ENCODE results near the gene ATP2C1.
A peak's percentile ranks its signal among the peaks of the same experiment; 100 is the strongest.

ATP2C1 gene

DNA sequence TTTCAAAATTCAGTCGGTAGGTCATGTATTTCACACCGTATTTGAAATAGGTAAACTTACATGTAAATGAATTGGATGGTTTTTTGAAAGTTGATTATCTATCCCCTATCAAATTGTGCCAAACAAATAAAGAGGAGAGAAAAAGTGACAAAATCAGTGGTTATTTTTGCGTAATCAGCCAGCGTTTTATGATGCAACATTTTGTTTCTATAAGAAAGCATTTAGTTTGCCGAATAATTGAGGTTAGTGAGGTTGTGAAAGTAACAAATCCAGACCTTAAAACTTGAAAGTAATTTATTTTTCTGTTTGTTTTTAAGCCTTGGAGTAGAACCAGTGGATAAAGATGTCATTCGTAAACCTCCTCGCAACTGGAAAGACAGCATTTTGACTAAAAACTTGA, 103.4 kb downstream of the ATP2C1 start:
- Histone ChIP-seq H3K9me3 (ENCODE audit: control insufficient read depth, low read length) (no peaks in the 10 kb centered on the region), H3K27ac (ENCODE audit: insufficient read depth, low read length, poor library complexity, severe bottlenecking) (no peak overlapping the region), H3K36me3 (ENCODE audit: control insufficient read depth, insufficient read depth, low read length) (peaks cover 20% of the 10 kb centered on the region), H3K4me1 (ENCODE audit: control insufficient read depth, insufficient read depth, low read length, poor library complexity, severe bottlenecking) (no peaks in the 10 kb centered on the region), H3K27me3 (replicated peaks; ENCODE audit: control insufficient read depth, insufficient read depth, low read length, poor library complexity, severe bottlenecking) (no peaks in the 10 kb centered on the region), H3K4me3 (ENCODE audit: insufficient read depth, low read depth, low read length, poor library complexity, severe bottlenecking) (no peak overlapping the region)
- no peak for DNase-seq

DNA sequence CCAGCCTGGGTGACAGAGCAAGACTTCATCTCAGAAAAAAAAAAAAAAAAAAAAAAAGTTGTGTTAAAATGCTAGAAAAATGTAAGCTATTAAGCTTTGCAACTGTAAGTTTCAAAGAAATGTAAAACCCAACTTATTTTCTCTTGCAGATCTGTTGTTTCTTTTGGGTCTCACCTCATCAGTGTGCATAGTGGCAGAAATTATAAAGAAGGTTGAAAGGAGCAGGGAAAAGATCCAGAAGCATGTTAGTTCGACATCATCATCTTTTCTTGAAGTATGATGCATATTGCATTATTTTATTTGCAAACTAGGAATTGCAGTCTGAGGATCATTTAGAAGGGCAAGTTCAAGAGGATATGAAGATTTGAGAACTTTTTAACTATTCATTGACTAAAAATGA, 107.2 kb downstream of the ATP2C1 start:
- Histone ChIP-seq H3K36me3 (ENCODE audit: control insufficient read depth, insufficient read depth, low read length) (peaks cover 12% of the 10 kb centered on the region), H3K27ac (ENCODE audit: insufficient read depth, low read length, poor library complexity, severe bottlenecking) (no peak overlapping the region), H3K4me3 (ENCODE audit: insufficient read depth, low read depth, low read length, poor library complexity, severe bottlenecking) (no peak overlapping the region), H3K27me3 (replicated peaks; ENCODE audit: control insufficient read depth, insufficient read depth, low read length, poor library complexity, severe bottlenecking) (no peaks in the 10 kb centered on the region), H3K4me1 (ENCODE audit: control insufficient read depth, insufficient read depth, low read length, poor library complexity, severe bottlenecking) (no peaks in the 10 kb centered on the region), H3K9me3 (ENCODE audit: control insufficient read depth, low read length) (no peaks in the 10 kb centered on the region)
- DNase-seq, result no peak

DNA sequence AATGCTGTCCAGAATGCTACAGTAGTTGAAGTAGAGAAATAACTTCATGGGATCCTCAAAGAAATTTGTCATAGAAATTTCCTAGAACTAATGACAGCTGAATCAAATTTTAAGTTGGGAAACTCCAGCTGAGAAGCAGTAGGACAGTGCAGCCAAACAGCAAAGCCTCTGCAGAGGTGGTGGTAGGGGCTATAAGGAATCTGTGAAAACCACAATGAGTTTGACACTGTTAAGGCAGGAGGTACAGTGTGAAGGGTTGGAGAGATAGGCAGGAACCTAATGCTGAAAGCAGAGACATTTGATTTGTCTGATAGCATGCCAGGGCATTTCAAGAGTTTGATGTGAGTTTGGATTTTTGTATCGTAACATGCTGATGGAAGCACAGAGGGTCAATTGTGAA, 110.7 kb downstream of the ATP2C1 start:
- no peak overlapping the region for H3K27ac ChIP-seq (ENCODE audit: insufficient read depth, low read length, poor library complexity, severe bottlenecking)
- H3K36me3 ChIP-seq (ENCODE audit: control insufficient read depth, insufficient read depth, low read length), result peaks cover 3% of the 10 kb centered on the region
- no peak overlapping the region for H3K4me3 ChIP-seq (ENCODE audit: insufficient read depth, low read depth, low read length, poor library complexity, severe bottlenecking)
- H3K4me1 ChIP-seq (ENCODE audit: control insufficient read depth, insufficient read depth, low read length, poor library complexity, severe bottlenecking), result no peaks in the 10 kb centered on the region
- no peak for DNase-seq
- H3K27me3 ChIP-seq (replicated peaks; ENCODE audit: control insufficient read depth, insufficient read depth, low read length, poor library complexity, severe bottlenecking), result no peaks in the 10 kb centered on the region
- H3K9me3 ChIP-seq (ENCODE audit: control insufficient read depth, low read length), result no peaks in the 10 kb centered on the region

DNA sequence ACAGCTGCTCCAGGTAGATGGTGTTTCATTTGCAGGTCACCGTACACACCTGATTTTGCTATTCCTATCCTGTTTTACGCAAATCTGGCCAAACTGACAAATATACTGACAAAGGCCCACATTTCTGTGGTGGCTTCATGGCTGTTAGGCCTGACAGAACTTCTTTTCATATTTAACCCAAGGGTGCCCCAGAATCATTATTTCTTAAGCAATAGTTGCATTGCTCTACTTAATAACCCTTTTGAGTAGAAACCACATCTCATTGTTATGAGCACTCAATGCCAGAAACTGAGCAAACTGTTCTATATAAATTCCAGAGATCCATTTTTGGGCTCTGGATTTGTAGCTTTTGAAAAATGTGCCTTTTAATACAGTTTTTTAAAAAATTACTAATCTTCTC, 113.4 kb downstream of the ATP2C1 start:
- no peak overlapping the region for H3K4me3 ChIP-seq (ENCODE audit: insufficient read depth, low read depth, low read length, poor library complexity, severe bottlenecking)
- peaks cover 13% of the 10 kb centered on the region for H3K36me3 ChIP-seq (ENCODE audit: control insufficient read depth, insufficient read depth, low read length)

DNA sequence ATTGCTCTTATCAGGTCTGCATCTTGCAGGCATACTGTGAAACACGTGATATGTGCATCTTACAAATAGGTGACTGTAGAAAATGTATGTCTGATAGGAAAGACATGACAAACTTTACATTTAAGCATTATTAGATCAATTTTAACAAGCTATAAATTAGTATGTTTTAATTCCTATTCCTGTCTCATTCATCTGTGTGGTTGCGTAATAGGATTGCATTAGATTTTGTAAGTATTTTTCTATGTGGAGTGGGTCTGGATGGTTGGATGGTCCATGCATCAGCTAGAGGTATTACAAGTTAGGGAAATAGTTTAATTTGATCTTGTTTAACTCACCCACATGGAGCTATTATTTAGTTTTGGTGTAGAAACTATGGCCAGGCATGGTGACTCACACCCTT, 113.9 kb downstream of the ATP2C1 start:
- no peak overlapping the region for H3K4me3 ChIP-seq (ENCODE audit: insufficient read depth, low read depth, low read length, poor library complexity, severe bottlenecking)
- H3K27ac ChIP-seq (ENCODE audit: insufficient read depth, low read length, poor library complexity, severe bottlenecking), result no peak overlapping the region
- DNase-seq, result no peak
- H3K4me1 ChIP-seq (ENCODE audit: control insufficient read depth, insufficient read depth, low read length, poor library complexity, severe bottlenecking), result no peaks in the 10 kb centered on the region
- no peaks in the 10 kb centered on the region for H3K27me3 ChIP-seq (replicated peaks; ENCODE audit: control insufficient read depth, insufficient read depth, low read length, poor library complexity, severe bottlenecking)
- no peaks in the 10 kb centered on the region for H3K9me3 ChIP-seq (ENCODE audit: control insufficient read depth, low read length)
- peaks cover 15% of the 10 kb centered on the region for H3K36me3 ChIP-seq (ENCODE audit: control insufficient read depth, insufficient read depth, low read length)

More for the DNA sequence above, 113.4 kb downstream of the ATP2C1 start:
- Histone ChIP-seq H3K4me1 (ENCODE audit: control insufficient read depth, insufficient read depth, low read length, poor library complexity, severe bottlenecking) (no peaks in the 10 kb centered on the region), H3K27me3 (replicated peaks; ENCODE audit: control insufficient read depth, insufficient read depth, low read length, poor library complexity, severe bottlenecking) (no peaks in the 10 kb centered on the region), H3K9me3 (ENCODE audit: control insufficient read depth, low read length) (no peaks in the 10 kb centered on the region), H3K27ac (ENCODE audit: insufficient read depth, low read length, poor library complexity, severe bottlenecking) (no peak overlapping the region)
- DNase-seq, result no peak

DNA sequence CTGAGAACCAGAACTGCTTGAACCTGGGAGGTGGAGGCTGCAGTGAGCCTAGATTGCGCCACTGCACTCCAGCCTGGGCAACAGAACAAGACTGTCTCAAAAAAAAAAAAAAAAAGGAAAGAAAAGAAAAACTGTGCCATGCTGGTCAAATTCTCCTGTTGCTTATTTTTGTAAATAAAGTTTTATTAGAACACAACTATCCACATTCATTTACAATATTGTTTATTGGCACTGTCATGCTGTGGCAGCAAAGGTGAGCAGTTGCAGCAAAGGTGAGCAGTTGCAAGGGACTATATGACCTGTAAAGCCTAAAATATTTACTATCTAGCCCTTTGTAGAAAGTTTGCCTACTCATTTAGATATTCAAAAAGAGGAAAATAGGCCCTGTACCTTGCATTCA, 114.4 kb downstream of the ATP2C1 start:
- H3K4me1 ChIP-seq (ENCODE audit: control insufficient read depth, insufficient read depth, low read length, poor library complexity, severe bottlenecking), result no peaks in the 10 kb centered on the region
- no peak for DNase-seq
- no peaks in the 10 kb centered on the region for H3K9me3 ChIP-seq (ENCODE audit: control insufficient read depth, low read length)
- no peaks in the 10 kb centered on the region for H3K27me3 ChIP-seq (replicated peaks; ENCODE audit: control insufficient read depth, insufficient read depth, low read length, poor library complexity, severe bottlenecking)
- peaks cover 18% of the 10 kb centered on the region for H3K36me3 ChIP-seq (ENCODE audit: control insufficient read depth, insufficient read depth, low read length)
- H3K27ac ChIP-seq (ENCODE audit: insufficient read depth, low read length, poor library complexity, severe bottlenecking), result no peak overlapping the region
- no peak overlapping the region for H3K4me3 ChIP-seq (ENCODE audit: insufficient read depth, low read depth, low read length, poor library complexity, severe bottlenecking)

DNA sequence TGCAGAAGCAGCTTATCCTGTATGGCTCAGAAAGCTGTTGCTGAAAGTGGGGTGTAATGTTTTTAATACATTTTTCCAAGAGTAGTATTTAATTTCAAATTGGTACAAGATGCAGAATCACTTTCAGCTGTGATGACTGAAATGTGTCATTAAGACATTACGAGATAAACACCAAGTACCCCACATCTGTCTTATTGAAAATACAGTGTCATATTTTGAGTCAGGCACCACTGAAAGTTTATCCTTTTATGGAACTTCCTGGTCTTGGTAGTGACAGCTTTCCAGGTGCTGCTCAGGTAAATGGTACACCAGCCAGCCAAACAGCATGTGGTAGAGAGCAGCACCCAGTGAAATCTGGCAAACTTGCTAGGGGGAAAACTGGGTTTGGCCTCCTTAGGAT, 115.8 kb downstream of the ATP2C1 start:
- Histone ChIP-seq H3K27ac (ENCODE audit: insufficient read depth, low read length, poor library complexity, severe bottlenecking) (no peak overlapping the region), H3K9me3 (ENCODE audit: control insufficient read depth, low read length) (no peaks in the 10 kb centered on the region), H3K4me3 (ENCODE audit: insufficient read depth, low read depth, low read length, poor library complexity, severe bottlenecking) (no peak overlapping the region), H3K4me1 (ENCODE audit: control insufficient read depth, insufficient read depth, low read length, poor library complexity, severe bottlenecking) (no peaks in the 10 kb centered on the region), H3K27me3 (replicated peaks; ENCODE audit: control insufficient read depth, insufficient read depth, low read length, poor library complexity, severe bottlenecking) (no peaks in the 10 kb centered on the region), H3K36me3 (ENCODE audit: control insufficient read depth, insufficient read depth, low read length) (peaks cover 32% of the 10 kb centered on the region)
- DNase-seq, result no peak

DNA sequence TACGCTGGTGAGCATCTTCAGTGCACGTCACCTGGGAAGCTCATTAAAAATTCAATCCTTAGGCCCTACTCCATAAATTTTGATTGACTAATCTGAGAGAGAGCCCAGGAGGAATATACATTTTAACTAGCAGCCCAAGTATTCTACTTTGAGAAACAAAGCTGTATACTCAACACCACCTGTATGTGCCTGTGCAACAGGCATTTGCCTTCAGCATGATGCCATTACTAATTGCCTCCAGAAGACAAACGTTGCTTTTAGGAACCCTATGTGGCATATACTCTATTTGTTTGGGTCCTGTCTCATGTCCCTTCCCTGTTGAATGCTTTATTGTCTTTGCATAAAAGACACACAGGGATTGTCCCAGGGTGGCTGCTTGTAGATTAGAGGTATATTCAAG, 125.1 kb downstream of the ATP2C1 start:
- Histone ChIP-seq H3K4me3 (ENCODE audit: insufficient read depth, low read depth, low read length, poor library complexity, severe bottlenecking) (no peak overlapping the region), H3K36me3 (ENCODE audit: control insufficient read depth, insufficient read depth, low read length) (peaks cover 34% of the 10 kb centered on the region), H3K4me1 (ENCODE audit: control insufficient read depth, insufficient read depth, low read length, poor library complexity, severe bottlenecking) (peaks cover 15% of the 10 kb centered on the region), H3K9me3 (ENCODE audit: control insufficient read depth, low read length) (no peaks in the 10 kb centered on the region), H3K27ac (ENCODE audit: insufficient read depth, low read length, poor library complexity, severe bottlenecking) (no peak overlapping the region), H3K27me3 (replicated peaks; ENCODE audit: control insufficient read depth, insufficient read depth, low read length, poor library complexity, severe bottlenecking) (no peaks in the 10 kb centered on the region)
- DNase-seq, result no peak

DNA sequence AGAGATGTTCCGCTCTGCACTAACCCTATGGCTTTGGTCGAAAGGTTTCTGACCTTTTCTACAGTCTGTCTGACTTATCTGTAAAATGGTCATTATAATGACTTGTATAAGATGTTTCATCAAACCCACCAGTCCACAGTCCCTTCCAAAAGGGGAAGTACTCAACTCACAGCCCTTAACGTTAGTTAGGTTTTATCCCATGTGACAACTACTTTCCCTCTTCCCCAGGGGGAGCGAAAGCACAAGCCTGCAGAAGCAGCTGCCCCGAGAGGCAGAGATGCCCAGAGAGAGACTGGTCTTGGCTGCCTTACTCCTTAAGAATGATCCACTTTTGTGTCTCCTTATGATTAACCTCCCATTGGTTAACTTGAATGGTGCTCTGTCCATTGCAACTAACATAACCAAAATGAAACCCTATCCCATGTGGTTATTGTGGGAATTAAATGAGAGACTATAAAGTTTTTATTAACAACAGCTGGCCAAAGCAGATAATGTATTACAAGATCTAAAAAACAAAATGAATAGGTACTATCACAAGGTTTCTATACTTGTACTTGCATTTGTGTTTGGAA, 126.3 kb downstream of the ATP2C1 start:
- Histone ChIP-seq H3K9me3 (ENCODE audit: control insufficient read depth, low read length) (no peaks in the 10 kb centered on the region), H3K4me3 (ENCODE audit: insufficient read depth, low read depth, low read length, poor library complexity, severe bottlenecking) (no peak overlapping the region), H3K4me1 (ENCODE audit: control insufficient read depth, insufficient read depth, low read length, poor library complexity, severe bottlenecking) (peaks cover 15% of the 10 kb centered on the region), H3K27ac (ENCODE audit: insufficient read depth, low read length, poor library complexity, severe bottlenecking) (no peak overlapping the region), H3K27me3 (replicated peaks; ENCODE audit: control insufficient read depth, insufficient read depth, low read length, poor library complexity, severe bottlenecking) (no peaks in the 10 kb centered on the region), H3K36me3 (ENCODE audit: control insufficient read depth, insufficient read depth, low read length) (peaks cover 29% of the 10 kb centered on the region)
- DNase-seq, result no peak

DNA sequence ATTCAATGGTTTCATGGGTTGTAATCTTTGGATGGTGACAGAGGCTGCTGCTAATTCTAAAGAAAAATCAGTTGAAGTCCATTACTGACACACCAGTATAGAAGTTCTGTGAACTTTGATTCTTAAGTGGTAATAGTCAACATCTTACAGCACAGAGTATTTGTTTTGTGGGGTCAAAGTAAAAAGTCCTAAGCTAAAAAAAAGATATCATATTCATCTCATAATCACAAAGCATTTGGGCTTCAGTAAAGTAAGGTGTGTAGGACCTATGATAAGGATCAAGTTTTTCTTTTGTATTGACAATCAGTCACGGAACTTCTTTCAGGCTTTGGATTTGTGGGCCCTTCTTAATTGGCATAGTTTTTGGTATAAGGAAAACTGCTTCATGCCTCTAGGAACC, 131.7 kb downstream of the ATP2C1 start:
- DNase-seq, result no peak
- H3K36me3 ChIP-seq (ENCODE audit: control insufficient read depth, insufficient read depth, low read length), result peaks cover 6% of the 10 kb centered on the region

More for the DNA sequence above, 131.7 kb downstream of the ATP2C1 start:
- Histone ChIP-seq H3K27ac (ENCODE audit: insufficient read depth, low read length, poor library complexity, severe bottlenecking) (no peak overlapping the region), H3K4me1 (ENCODE audit: control insufficient read depth, insufficient read depth, low read length, poor library complexity, severe bottlenecking) (peaks cover 15% of the 10 kb centered on the region), H3K9me3 (ENCODE audit: control insufficient read depth, low read length) (no peaks in the 10 kb centered on the region), H3K4me3 (ENCODE audit: insufficient read depth, low read depth, low read length, poor library complexity, severe bottlenecking) (peak overlapping the region; percentile 87), H3K27me3 (replicated peaks; ENCODE audit: control insufficient read depth, insufficient read depth, low read length, poor library complexity, severe bottlenecking) (no peaks in the 10 kb centered on the region)
